GM23338 (cell line): ENCODE results near the gene NPIPB13.
"Not testable (repeated sequence)": the region's sequence is repeated elsewhere in the genome, so short reads cannot be mapped to it uniquely, and the experiment has no call there.

Source experiments
- EZH2 ChIP-seq: fragments of 200-600 bp; sonication (generic); IDR thresholded peaks from one replicate; pipeline ENCODE4 v1.8.0; 2017; ENCODE audit warnings: antibody characterized with exemption, mild to moderate bottlenecking, low read depth; ENCODE audit not compliant: unreplicated experiment
- TF ChIP-seq, protein P1 (sequence below): IDR thresholded peaks from one replicate; pipeline ENCODE4 v1.6.1; 2018; ENCODE audit warnings: antibody characterized with exemption; ENCODE audit not compliant: unreplicated experiment

DNA sequence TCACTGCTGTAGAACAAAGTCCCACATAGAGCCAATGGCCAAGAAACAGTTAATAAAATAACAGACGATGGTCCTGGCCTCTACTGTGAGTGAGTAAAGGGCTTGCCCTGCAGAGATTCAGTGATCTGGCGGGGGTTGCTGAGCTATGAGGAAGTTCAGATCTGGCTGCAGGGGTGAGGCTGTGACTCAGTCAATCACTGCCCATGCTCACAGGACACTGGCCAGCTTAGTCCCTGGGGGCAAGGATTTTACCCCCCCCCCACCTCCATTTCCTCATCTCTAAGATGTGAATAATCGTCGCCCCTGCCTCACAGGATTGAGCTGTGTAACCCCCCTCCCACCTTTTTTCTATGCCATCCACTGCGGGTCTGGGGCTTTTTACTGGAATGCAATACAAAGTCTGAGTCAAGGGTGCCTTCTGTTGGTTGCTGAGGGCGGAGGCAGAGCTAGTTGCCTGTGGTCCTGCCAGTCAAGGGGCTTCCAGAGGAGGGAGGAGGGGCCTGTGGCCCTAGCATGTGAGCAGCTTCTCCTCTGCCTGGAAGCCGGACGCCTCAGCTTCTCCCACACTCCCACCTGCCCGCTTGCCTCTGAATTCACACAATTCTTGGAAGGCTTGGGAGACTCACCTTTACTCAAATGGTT lies 41.1 kb downstream of the NPIPB13 start:
- TF ChIP-seq EZH2 = not testable (repeated sequence)
- TF ChIP-seq, protein P1, sequence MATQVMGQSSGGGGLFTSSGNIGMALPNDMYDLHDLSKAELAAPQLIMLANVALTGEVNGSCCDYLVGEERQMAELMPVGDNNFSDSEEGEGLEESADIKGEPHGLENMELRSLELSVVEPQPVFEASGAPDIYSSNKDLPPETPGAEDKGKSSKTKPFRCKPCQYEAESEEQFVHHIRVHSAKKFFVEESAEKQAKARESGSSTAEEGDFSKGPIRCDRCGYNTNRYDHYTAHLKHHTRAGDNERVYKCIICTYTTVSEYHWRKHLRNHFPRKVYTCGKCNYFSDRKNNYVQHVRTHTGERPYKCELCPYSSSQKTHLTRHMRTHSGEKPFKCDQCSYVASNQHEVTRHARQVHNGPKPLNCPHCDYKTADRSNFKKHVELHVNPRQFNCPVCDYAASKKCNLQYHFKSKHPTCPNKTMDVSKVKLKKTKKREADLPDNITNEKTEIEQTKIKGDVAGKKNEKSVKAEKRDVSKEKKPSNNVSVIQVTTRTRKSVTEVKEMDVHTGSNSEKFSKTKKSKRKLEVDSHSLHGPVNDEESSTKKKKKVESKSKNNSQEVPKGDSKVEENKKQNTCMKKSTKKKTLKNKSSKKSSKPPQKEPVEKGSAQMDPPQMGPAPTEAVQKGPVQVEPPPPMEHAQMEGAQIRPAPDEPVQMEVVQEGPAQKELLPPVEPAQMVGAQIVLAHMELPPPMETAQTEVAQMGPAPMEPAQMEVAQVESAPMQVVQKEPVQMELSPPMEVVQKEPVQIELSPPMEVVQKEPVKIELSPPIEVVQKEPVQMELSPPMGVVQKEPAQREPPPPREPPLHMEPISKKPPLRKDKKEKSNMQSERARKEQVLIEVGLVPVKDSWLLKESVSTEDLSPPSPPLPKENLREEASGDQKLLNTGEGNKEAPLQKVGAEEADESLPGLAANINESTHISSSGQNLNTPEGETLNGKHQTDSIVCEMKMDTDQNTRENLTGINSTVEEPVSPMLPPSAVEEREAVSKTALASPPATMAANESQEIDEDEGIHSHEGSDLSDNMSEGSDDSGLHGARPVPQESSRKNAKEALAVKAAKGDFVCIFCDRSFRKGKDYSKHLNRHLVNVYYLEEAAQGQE = not testable (repeated sequence)
